Stimulated activated CD4-positive, alpha-beta T cell treated with anti-CD3 and anti-CD28 coated beads, TNF-alpha, amount 100 ng/mL, for 24 hours (primary cell): ENCODE measurements around the gene PTPN12.
"Not testable (repeated sequence)": the region's sequence is repeated elsewhere in the genome, so short reads cannot be mapped to it uniquely, and the experiment has no call there.

Experiments
- DNase-seq, 3 experiments: peaks; one replicate each; pipeline ENCODE4 v3.0.0-alpha.2; 2020; ENCODE audit warnings: low read depth in 3 of 3

PTPN12 gene

GRCh38 chr7:77538281-77539212, 1.5 kb downstream of the PTPN12 start:
- DNase-seq: no peak

DNA sequence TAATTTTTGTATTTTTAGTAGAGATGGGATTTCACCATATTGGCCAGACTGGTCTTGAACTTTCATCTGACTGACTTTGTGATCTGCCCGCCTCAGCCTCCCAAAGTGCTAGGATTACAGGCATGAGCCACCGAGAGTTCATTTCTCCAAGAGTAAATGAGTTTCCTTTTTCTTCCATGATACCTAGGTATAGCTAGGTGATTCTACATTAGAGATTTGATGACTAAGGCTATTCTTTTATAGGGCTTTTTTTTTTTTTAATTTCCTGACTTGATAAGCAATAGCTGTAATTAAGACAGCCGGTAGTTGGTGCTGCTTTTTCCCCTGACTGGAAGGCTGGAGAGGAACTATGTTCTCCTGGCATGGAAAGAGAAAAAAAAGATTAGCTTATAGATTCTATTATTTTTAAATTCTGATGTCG, 3.3 kb downstream of the PTPN12 start:
- DNase-seq: no peak

DNA sequence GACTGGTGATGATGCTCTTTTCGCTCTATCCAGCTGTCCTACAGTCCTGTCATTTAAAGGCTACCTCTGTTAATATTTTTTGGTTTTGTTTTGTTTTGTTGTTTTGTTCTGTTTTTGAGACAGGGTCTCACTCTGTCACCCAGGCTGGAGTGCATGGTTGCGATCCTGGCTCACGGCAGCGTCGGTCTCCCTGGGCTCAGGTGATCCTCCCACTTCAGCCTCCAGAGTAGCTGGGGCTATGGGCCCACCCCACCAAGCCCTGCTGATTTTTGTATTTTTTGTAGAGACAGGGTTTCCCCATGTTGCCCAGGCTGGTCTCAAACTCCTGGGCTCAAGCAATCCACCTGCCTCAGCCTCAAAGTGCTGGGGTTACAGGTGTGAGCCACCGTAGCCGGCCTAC, 3.9 kb downstream of the PTPN12 start:
- DNase-seq: not testable (repeated sequence)

DNA sequence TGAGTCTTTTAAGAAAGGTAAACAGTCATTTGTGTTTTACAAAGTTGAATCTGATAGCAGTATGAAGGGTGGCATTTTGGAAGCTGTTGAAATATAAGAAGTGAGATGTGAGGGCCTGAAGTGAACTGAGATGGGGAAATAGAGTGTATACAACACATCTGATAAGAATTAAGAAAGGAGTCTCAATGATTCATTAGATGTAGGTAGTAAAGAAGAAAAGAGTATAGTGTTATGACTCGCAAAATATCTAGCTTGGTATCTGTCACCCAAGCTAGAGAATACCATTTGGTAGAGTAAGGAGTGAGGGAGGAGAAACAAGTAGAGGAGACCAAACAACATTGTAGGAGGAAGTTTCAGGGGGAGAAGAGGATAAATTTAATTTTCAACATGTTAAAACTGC, 5.3 kb downstream of the PTPN12 start:
- no peak for DNase-seq

DNA sequence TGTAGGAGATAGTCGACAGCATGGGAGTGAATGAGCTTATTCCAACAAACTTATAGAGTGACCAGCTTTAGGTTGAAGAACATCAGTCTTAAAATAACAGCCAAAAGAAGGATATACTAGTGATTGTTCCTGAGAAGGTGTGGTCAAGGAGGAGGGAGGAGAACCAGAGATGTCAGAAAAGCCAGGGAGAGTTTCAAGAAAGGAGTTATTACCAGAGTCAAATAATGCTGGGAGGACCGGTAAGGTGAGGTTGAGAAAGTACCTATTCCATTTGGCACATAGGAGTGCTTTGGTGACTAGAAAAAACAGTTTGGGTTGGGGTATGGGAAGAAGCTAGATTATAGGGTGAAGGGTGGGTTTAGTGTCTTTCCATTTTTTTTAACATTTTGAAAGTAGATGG, 5.8 kb downstream of the PTPN12 start:
- no peak for DNase-seq

GRCh38 chr7:77543910-77544309, 6.8 kb downstream of the PTPN12 start:
- no peak for DNase-seq

DNA sequence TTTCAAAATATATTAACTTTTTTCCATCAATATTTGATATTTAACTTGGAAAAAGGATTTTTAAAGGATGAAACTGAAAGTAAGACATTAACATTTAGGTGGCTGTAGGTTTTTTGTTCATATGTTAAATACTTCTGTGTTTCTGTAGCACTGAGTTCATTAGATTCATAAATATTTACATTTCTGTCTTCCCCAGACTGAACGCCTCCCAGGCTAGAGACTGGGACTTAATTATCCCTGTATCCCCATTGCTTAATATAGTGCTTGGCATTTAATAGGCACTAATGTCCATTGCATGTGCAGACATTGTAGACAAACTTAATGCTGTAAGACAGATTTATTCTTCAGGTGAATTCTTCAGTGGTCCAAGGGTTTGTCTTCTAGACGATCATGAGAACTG, 7.4 kb downstream of the PTPN12 start:
- DNase-seq: no peak

DNA sequence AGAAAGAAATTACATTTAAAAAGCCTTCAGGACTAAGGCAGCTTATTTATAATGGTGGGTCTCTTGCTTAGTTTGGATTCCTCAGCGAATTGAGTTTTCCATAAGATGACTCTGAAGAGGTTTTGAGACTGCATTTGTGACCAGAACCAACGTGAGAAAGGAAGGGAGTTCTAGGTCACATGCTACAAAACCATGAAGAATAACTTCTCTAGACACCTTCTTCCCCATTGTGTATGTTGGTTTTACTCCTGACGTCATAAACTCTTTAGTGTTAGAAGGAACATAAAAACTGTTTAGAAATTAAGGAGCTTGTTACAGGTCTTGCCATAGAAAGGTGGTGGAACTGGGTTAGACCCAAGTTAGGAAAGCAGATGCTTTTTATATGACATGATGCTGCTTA, 11.1 kb downstream of the PTPN12 start:
- no peak for DNase-seq

- DNase-seq: no peak
These were observed 12.2 kb downstream of the PTPN12 start for GRCh38 chr7:77549106-77549870.

DNA sequence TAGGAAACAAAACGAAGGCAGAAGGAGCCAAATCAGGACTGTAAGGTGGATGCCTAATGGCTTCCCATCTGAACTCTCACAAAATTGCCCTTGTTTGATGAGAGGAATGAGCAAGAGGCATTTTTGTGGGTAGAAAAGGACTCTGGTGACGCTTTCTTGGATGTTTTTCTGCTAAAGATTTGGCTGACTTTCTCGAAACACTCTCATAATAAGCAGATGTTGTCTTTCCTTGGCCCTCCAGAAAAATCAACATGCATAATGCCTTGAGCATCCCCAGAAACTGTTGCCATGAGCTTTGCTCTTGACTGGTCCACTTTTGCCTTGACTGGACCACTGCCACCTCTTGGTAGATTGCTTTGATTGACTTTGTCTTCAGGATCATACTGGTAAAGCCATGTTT, 13.5 kb downstream of the PTPN12 start:
- DNase-seq: no peak

- no peak for DNase-seq
These were observed 16.0 kb downstream of the PTPN12 start for GRCh38 chr7:77553123-77553522.

- DNase-seq: no peak
These were observed 21.3 kb downstream of the PTPN12 start for GRCh38 chr7:77558284-77558967.

GRCh38 chr7:77561352-77561751, 24.3 kb downstream of the PTPN12 start:
- no peak for DNase-seq

GRCh38 chr7:77563275-77563674, 26.2 kb downstream of the PTPN12 start:
- DNase-seq: no peak

- no peak for DNase-seq
These were observed 28.8 kb downstream of the PTPN12 start for GRCh38 chr7:77565917-77566316.

- DNase-seq: no peak
These were observed 29.3 kb downstream of the PTPN12 start for GRCh38 chr7:77566421-77566820.

GRCh38 chr7:77569514-77570232, 32.6 kb downstream of the PTPN12 start:
- no peak for DNase-seq

DNA sequence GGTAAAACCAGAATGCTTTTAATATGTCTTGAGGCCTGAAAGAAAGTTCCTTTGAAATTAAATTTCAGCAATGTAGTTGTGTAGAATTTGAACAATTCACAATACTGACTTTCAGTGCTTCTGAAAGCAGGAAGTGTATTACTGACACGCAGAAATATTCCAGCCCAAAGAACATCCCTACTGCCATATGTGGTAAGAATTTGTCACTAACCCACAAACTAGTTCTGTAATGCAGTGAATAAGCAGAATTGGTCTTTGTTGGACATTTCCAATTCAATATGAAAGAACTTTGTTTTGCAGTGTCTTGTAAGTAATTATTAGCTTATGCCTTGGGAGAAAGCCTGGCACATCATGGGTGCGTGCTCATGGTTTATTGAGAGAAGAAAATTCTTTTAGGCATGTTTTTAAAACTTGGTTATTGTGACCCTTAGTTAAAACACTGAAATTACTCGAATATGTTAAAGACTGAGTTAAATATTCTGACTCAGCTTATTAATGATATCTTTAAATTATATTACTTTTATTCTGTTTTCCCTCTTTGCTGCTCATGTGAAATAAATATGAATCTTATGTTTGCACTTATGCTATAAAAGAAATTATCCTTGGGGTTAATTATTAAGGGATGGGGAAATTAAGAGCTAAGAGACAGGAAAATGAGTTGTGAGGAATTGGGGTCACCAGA, 33.4 kb downstream of the PTPN12 start:
- DNase-seq: no peak

DNA sequence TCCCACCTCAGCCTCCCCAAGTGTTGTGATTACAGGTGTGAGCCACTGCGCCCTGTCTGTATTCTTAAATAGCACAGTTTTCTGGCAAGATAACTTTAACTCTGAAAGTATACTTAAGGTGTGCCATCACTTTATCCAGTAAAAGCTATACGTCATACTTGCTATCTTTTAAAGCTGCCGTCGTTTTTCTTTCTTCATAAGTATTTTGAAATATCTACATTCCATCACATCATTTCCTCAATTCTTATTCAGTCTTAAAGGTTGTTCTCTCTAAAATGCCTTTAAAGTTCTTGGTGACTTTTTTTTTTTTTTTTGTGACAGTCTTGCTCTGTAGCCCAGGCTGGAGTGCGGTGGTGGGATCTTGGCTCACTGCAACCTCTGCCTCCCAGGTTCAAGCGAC, 34.7 kb downstream of the PTPN12 start:
- no peak for DNase-seq

DNA sequence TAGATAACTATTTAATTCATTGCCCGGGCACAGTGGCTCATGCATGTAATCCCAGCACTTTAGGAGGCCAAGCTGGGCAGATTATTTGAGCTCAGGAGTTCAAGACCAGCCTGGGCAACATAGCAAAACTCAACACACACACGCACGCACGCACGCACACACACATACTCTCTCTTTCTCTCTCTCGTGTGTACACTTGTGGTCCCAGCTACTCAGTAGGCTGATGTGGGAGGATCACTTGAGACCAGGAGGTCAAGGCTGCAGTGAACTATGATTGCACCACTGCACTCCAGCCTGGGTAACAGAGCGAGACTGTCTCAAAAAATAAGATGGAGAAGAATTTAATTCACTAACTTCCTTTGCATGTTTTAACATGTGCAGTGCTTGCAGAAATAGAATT, 38.1 kb downstream of the PTPN12 start:
- DNase-seq: no peak

- DNase-seq: no peak
These were observed 39.8 kb downstream of the PTPN12 start for GRCh38 chr7:77576856-77577255.
